Measurements from ENCODE around the gene SOD3. TPM values are rescaled to one million over a fixed set of nuclear protein-coding genes. Genes with fewer than 3 reads are reported as not detected.

The SOD3 gene
- total and polyA plus RNA-seq, 2 of the 4 experiments (the other 2 are of a cell fraction) = 0.36 to 5.8 TPM

DNA sequence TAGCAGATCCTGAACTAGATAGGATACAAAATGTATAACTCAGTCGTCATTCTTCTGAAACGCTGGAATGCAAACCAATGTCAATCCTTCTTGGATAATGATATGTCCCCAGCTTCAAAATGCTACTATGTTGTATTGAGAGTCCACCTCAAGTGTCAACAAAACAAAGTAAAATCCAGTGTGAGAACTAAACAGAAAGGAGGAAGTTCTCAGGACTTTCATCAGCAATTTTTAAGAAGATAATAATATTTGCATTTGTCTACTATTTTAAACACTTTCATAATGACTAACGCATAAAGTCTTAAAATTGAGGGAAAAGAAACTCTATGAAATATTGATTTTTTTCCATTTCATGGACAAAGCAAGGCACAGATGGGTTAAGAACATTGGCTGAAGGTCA, 36.3 kb downstream of the SOD3 start:
- Histone ChIP-seq H2BK20ac (ENCODE audit: low read depth, low read length) (no peak overlapping the region), H3K18ac (ENCODE audit: low read depth, low read length) (no peak overlapping the region), H3K79me1 (ENCODE audit: low read depth in 1 of 2, low read length in 2 of 2) (no peaks in the 10 kb centered on the region), H3K4me1 (ENCODE audit: control insufficient read depth, insufficient read depth, low read length) (no peaks in the 10 kb centered on the region), H4K91ac (ENCODE audit: insufficient read depth, low read depth, low read length) (no peak overlapping the region), H3K9me1 (ENCODE audit: insufficient read depth, low read length) (peaks cover 3% of the 10 kb centered on the region; the same call in 1 of the 2 replicates), H4K20me1 (ENCODE audit: insufficient read depth, low read length) (no peaks in the 10 kb centered on the region), H3K27me3 (ENCODE audit: control insufficient read depth, insufficient read depth, low read length) (no peaks in the 10 kb centered on the region), H3K9me3 (ENCODE audit: control insufficient read depth, insufficient read depth, low read length) (no peaks in the 10 kb centered on the region), H2AK9ac (replicated peaks; ENCODE audit: low read depth, low read length, poor library complexity) (no peak overlapping the region), H3K4ac (ENCODE audit: low read depth, low read length) (no peak overlapping the region), H3K9ac (ENCODE audit: low read depth, low read length) (no peak overlapping the region), H2BK120ac (ENCODE audit: low read depth, low read length) (no peak overlapping the region), H2AK5ac (ENCODE audit: low read depth, low read length) (no peak overlapping the region), H4K8ac (ENCODE audit: low read depth in 2 of 2, low read length in 2 of 2) (no peak overlapping the region), H3K4me3 (ENCODE audit: insufficient read depth, low read depth, low read length) (no peak overlapping the region), H2AFZ (replicated peaks; ENCODE audit: low read length, poor library complexity) (no peak overlapping the region), H3K14ac (replicated peaks; ENCODE audit: low read depth, low read length) (no peak overlapping the region), H3K36me3 (ENCODE audit: control insufficient read depth, insufficient read depth, low read length) (peaks cover 13% of the 10 kb centered on the region), H3K4me2 (ENCODE audit: low read depth, low read length) (no peak overlapping the region), H2BK15ac (ENCODE audit: low read depth, low read length) (no peak overlapping the region), H3K27ac (ENCODE audit: insufficient read depth, low read length) (no peak overlapping the region), H4K5ac (ENCODE audit: low read depth, low read length) (no peak overlapping the region), H3K56ac (ENCODE audit: extremely low read depth, insufficient read depth, low read length) (no peak overlapping the region), H2BK5ac (ENCODE audit: low read depth, low read length, poor library complexity, severe bottlenecking) (no peak overlapping the region), H3K23ac (ENCODE audit: low read depth, low read length) (no peak overlapping the region)
- no peak for DNase-seq
- TF ChIP-seq POLR2A (IDR thresholded peaks at IDR 0.05; ENCODE audit: low read depth, low read length) (no peak), FOS (IDR thresholded peaks at IDR 0.05; ENCODE audit: low read depth, low read length) (no peak), BHLHE40 (IDR thresholded peaks at IDR 0.05; ENCODE audit: low read depth, low read length) (no peak), MAZ (IDR thresholded peaks at IDR 0.05; ENCODE audit: borderline replicate concordance, low read depth, low read length) (no peak), CEBPB (IDR thresholded peaks at IDR 0.05; ENCODE audit: low read depth, low read length) (no peak), MAFK (IDR thresholded peaks at IDR 0.05; ENCODE audit: low read depth, low read length) (no peak), NFE2L2 (IDR thresholded peaks at IDR 0.05; ENCODE audit: low read depth, low read length) (no peak), CHD1 (IDR thresholded peaks at IDR 0.05; ENCODE audit: low read depth, low read length) (no peak), RAD21 (IDR thresholded peaks at IDR 0.05; ENCODE audit: low read length) (no peak), RCOR1 (IDR thresholded peaks at IDR 0.05; ENCODE audit: insufficient replicate concordance, low read length) (no peak), MXI1 (IDR thresholded peaks at IDR 0.05; ENCODE audit: borderline replicate concordance, low read depth, low read length) (no peak), RFX5 (IDR thresholded peaks at IDR 0.05; ENCODE audit: low read depth, low read length) (no peak), SMC3 (IDR thresholded peaks at IDR 0.05; ENCODE audit: low read depth, low read length) (no peak)
- TF ChIP-seq, protein P1, sequence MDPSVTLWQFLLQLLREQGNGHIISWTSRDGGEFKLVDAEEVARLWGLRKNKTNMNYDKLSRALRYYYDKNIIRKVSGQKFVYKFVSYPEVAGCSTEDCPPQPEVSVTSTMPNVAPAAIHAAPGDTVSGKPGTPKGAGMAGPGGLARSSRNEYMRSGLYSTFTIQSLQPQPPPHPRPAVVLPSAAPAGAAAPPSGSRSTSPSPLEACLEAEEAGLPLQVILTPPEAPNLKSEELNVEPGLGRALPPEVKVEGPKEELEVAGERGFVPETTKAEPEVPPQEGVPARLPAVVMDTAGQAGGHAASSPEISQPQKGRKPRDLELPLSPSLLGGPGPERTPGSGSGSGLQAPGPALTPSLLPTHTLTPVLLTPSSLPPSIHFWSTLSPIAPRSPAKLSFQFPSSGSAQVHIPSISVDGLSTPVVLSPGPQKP (IDR thresholded peaks at IDR 0.05; ENCODE audit: borderline replicate concordance, low read depth, low read length) = no peak
- TF ChIP-seq, protein P2, sequence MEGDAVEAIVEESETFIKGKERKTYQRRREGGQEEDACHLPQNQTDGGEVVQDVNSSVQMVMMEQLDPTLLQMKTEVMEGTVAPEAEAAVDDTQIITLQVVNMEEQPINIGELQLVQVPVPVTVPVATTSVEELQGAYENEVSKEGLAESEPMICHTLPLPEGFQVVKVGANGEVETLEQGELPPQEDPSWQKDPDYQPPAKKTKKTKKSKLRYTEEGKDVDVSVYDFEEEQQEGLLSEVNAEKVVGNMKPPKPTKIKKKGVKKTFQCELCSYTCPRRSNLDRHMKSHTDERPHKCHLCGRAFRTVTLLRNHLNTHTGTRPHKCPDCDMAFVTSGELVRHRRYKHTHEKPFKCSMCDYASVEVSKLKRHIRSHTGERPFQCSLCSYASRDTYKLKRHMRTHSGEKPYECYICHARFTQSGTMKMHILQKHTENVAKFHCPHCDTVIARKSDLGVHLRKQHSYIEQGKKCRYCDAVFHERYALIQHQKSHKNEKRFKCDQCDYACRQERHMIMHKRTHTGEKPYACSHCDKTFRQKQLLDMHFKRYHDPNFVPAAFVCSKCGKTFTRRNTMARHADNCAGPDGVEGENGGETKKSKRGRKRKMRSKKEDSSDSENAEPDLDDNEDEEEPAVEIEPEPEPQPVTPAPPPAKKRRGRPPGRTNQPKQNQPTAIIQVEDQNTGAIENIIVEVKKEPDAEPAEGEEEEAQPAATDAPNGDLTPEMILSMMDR (conservative IDR thresholded peaks at IDR 0.05; ENCODE audit: low read depth, low read length) = no peak
- TF ChIP-seq, protein P3, sequence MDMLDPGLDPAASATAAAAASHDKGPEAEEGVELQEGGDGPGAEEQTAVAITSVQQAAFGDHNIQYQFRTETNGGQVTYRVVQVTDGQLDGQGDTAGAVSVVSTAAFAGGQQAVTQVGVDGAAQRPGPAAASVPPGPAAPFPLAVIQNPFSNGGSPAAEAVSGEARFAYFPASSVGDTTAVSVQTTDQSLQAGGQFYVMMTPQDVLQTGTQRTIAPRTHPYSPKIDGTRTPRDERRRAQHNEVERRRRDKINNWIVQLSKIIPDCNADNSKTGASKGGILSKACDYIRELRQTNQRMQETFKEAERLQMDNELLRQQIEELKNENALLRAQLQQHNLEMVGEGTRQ (IDR thresholded peaks at IDR 0.05; ENCODE audit: low read depth, low read length) = no peak
- dilution Hi-C loops (cut with HindIII; ENCODE audit: low sequenced_read_pairs, unreplicated experiment) = no loop called here
- no peak for ATAC-seq (ENCODE audit: low read depth)
- no TSS peak for BruUV-seq (replicated peaks)
- intact Hi-C loops (cut with micrococcal nuclease) = no loop called here
- ChIA-PET POLR2A (ENCODE audit: unreplicated experiment) (no interaction called here), CTCF (interaction anchor here (0.5 to 1.4 kb wide), 2 partner anchors 15 to 679 kb away, joined by 3 read pairs; no protein-coding TSS in a partner anchor)
- in situ Hi-C loops (cut with MboI; ENCODE audit: low sequenced_read_pairs) = no loop called here
- no CpG with 5 or more reads among the region's 3 CpGs for WGBS, 2 experiments (ENCODE audit: extremely low coverage in 2 of 2, insufficient read length in 1 of 2)
